H1 (cell line): ENCODE measurements around the gene AGTR1.

Source experiments
- CHD2 ChIP-seq: IDR thresholded peaks from 2 replicates; pipeline ENCODE4 v1.6.1; 2012; ENCODE audit warnings: low read length, improper control_type of control experiment
- EP300 ChIP-seq, 2 experiments: IDR thresholded peaks; 1 replicate in 1 of 2; 2 replicates in 1 of 2; pipeline ENCODE4 v1.6.1; 2011 to 2012; ENCODE audit warnings: low read depth in 2 of 2, low read length in 2 of 2, mild to moderate bottlenecking in 2 of 2, borderline replicate concordance in 1 of 2, inconsistent platforms in 1 of 2, moderate library complexity in 1 of 2
- EZH2 ChIP-seq: fragments of 200-600 bp; sonication (generic); IDR thresholded peaks from 2 replicates; pipeline ENCODE4 v1.7.1; 2012; ENCODE audit warnings: low read depth, mild to moderate bottlenecking, moderate library complexity, low read length, inconsistent platforms; ENCODE audit not compliant: severe bottlenecking
- NANOG ChIP-seq: IDR thresholded peaks from 2 replicates; pipeline ENCODE4 v1.6.1; 2011; ENCODE audit warnings: low read length, low read depth, mild to moderate bottlenecking, inconsistent platforms; ENCODE audit not compliant: insufficient read depth, poor library complexity, severe bottlenecking
- POLR2A ChIP-seq, 2 experiments: IDR thresholded peaks; 1 replicate in 1 of 2; 2 replicates in 1 of 2; pipeline ENCODE4 v1.6.1; 2011; ENCODE audit warnings: low read depth in 2 of 2, low read length in 2 of 2, mild to moderate bottlenecking in 2 of 2; ENCODE audit errors: control extremely low read depth in 1 of 2
- RAD21 ChIP-seq, 2 experiments: IDR thresholded peaks in 1 of 2; conservative IDR thresholded peaks in 1 of 2; 2 replicates each; pipeline ENCODE4 v1.6.1; 2011; ENCODE audit warnings: low read depth in 2 of 2, low read length in 2 of 2, improper control_type of control experiment in 1 of 2, inconsistent platforms in 1 of 2, mild to moderate bottlenecking in 1 of 2, moderate library complexity in 1 of 2
- SUZ12 ChIP-seq: fragments of 200-600 bp; sonication (generic); IDR thresholded peaks from 2 replicates; pipeline ENCODE4 v1.6.1; 2012; ENCODE audit warnings: mild to moderate bottlenecking, inconsistent platforms, low read length, moderate library complexity, mixed read lengths
- TAF1 ChIP-seq: IDR thresholded peaks from 2 replicates; pipeline ENCODE4 v1.6.1; 2011; ENCODE audit warnings: mild to moderate bottlenecking, low read depth, low read length
- TCF12 ChIP-seq: IDR thresholded peaks from 2 replicates; pipeline ENCODE4 v1.6.1; 2011; ENCODE audit warnings: low read depth, mild to moderate bottlenecking, low read length
- TF ChIP-seq, protein P1 (sequence below), 3 experiments: IDR thresholded peaks; 1 replicate in 2 of 3; 2 replicates in 1 of 3; pipeline versions ENCODE4 v1.5.1 to v1.6.1; 2011; ENCODE audit warnings: low read length in 3 of 3, mild to moderate bottlenecking in 3 of 3, inconsistent platforms in 2 of 3, low read depth in 1 of 3, moderate library complexity in 1 of 3; ENCODE audit not compliant: insufficient read depth in 1 of 3; ENCODE audit errors: control extremely low read depth in 1 of 3

DNA sequence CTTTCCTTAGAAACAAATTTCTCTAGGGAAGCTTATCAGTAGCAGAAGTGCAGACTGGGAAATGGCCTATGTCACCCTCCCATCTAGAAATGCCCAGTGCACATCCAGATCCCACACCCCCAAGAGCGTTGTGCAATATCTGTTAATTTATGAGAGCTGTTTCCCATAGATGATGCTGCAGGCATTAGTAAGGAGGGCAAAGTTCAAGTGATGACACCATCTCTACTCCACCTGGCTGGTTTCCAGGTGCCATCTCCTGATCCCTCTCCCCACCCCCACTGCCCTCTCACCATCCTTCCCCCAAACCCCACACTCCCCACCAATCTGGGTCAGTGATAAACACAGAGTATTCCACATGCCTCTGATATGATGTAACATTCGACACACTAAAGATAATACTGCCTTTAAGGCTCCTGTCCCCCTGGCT, 39.4 kb downstream of the AGTR1 start:
- TF ChIP-seq, protein P1, sequence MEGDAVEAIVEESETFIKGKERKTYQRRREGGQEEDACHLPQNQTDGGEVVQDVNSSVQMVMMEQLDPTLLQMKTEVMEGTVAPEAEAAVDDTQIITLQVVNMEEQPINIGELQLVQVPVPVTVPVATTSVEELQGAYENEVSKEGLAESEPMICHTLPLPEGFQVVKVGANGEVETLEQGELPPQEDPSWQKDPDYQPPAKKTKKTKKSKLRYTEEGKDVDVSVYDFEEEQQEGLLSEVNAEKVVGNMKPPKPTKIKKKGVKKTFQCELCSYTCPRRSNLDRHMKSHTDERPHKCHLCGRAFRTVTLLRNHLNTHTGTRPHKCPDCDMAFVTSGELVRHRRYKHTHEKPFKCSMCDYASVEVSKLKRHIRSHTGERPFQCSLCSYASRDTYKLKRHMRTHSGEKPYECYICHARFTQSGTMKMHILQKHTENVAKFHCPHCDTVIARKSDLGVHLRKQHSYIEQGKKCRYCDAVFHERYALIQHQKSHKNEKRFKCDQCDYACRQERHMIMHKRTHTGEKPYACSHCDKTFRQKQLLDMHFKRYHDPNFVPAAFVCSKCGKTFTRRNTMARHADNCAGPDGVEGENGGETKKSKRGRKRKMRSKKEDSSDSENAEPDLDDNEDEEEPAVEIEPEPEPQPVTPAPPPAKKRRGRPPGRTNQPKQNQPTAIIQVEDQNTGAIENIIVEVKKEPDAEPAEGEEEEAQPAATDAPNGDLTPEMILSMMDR (IDR thresholded peaks at IDR 0.05; ENCODE audit: control extremely low read depth in 1 of 3, insufficient read depth in 1 of 3, low read depth in 1 of 3, low read length in 3 of 3): no peak
- no peak for TF ChIP-seq RAD21 (IDR thresholded peaks at IDR 0.05 in 1 of 2, conservative IDR thresholded peaks at IDR 0.05 in 1 of 2; ENCODE audit: low read depth in 2 of 2, low read length in 2 of 2)
- TF ChIP-seq EP300 (IDR thresholded peaks at IDR 0.05; ENCODE audit: borderline replicate concordance in 1 of 2, low read depth in 2 of 2, low read length in 2 of 2): no peak
- TF ChIP-seq EZH2: no peak
- no peak for TF ChIP-seq POLR2A (IDR thresholded peaks at IDR 0.05; ENCODE audit: control extremely low read depth in 1 of 2, low read depth in 2 of 2, low read length in 2 of 2)
- TF ChIP-seq TCF12: no peak
- TF ChIP-seq CHD2: no peak
- TF ChIP-seq TAF1: no peak
- no peak for TF ChIP-seq NANOG
- TF ChIP-seq SUZ12: no peak
